H9 (cell line): Measurements from ENCODE around the gene AFF4. TPM values are rescaled to one million over a fixed set of nuclear protein-coding genes. Genes with fewer than 3 reads are reported as not detected.

Source experiments
- DNase-seq: peaks from one replicate; pipeline ENCODE4 v3.0.0-alpha.2; 2017
- H2AFZ ChIP-seq: one replicate; pipeline ENCODE4 v1.6.1; 2013; ENCODE audit warnings: mild to moderate bottlenecking, low read length, control low read depth, moderate library complexity
- H2AK5ac ChIP-seq: 2 replicates; pipeline ENCODE4 v1.6.1; 2013; ENCODE audit warnings: low read length, control low read depth, mixed read lengths; ENCODE audit not compliant: insufficient read length
- H2BK120ac ChIP-seq: one replicate; pipeline ENCODE4 v1.6.1; 2013; ENCODE audit warnings: low read depth, mild to moderate bottlenecking, low read length, control low read depth, inconsistent platforms; ENCODE audit not compliant: poor library complexity, severe bottlenecking
- H2BK12ac ChIP-seq: 2 replicates; pipeline ENCODE4 v1.6.1; 2013; ENCODE audit warnings: low read length, control low read depth, mixed read lengths, low read depth; ENCODE audit not compliant: insufficient read length
- H2BK15ac ChIP-seq: 2 replicates; pipeline ENCODE4 v1.6.1; 2013; ENCODE audit warnings: low read depth, low read length, control low read depth
- H2BK20ac ChIP-seq: one replicate; pipeline ENCODE4 v1.6.1; 2013; ENCODE audit warnings: low read depth, mild to moderate bottlenecking, low read length, control low read depth, inconsistent platforms; ENCODE audit not compliant: poor library complexity, severe bottlenecking
- H2BK5ac ChIP-seq: 2 replicates; pipeline ENCODE4 v1.6.1; 2013; ENCODE audit warnings: low read length, control low read depth, mixed read lengths; ENCODE audit not compliant: insufficient read length
- H3K14ac ChIP-seq: 2 replicates; pipeline ENCODE4 v1.6.1; 2013; ENCODE audit warnings: low read length, control low read depth; ENCODE audit not compliant: insufficient read depth
- H3K18ac ChIP-seq: 2 replicates; pipeline ENCODE4 v1.6.1; 2013; ENCODE audit warnings: low read depth, mild to moderate bottlenecking, mixed read lengths, low read length, control low read depth; ENCODE audit not compliant: insufficient read length
- H3K23ac ChIP-seq: 2 replicates; pipeline ENCODE4 v1.6.1; 2013; ENCODE audit warnings: low read length, control low read depth, mixed read lengths, low read depth; ENCODE audit not compliant: insufficient read length
- H3K23me2 ChIP-seq: 2 replicates; pipeline ENCODE4 v1.6.1; 2013; ENCODE audit warnings: low read depth, mild to moderate bottlenecking, mixed read lengths, low read length, control low read depth; ENCODE audit not compliant: insufficient read length, poor library complexity, severe bottlenecking
- H3K27ac ChIP-seq: 2 replicates; pipeline ENCODE4 v1.5.1; 2013; ENCODE audit warnings: low read length, control low read depth, mixed read lengths, low read depth; ENCODE audit not compliant: insufficient read length
- H3K27me3 ChIP-seq: 2 replicates; pipeline ENCODE4 v1.6.1; 2013; ENCODE audit warnings: low read length, control low read depth, inconsistent platforms; ENCODE audit not compliant: insufficient read depth
- H3K4ac ChIP-seq: 2 replicates; pipeline ENCODE4 v1.6.1; 2013; ENCODE audit warnings: low read depth, mild to moderate bottlenecking, control low read depth, inconsistent platforms, low read length, moderate library complexity
- H3K4me1 ChIP-seq: 2 replicates; pipeline ENCODE4 v1.6.1; 2013; ENCODE audit warnings: low read length, control low read depth, inconsistent platforms; ENCODE audit not compliant: insufficient read depth
- H3K4me2 ChIP-seq: 2 replicates; pipeline ENCODE4 v1.6.1; 2013; ENCODE audit warnings: low read length, control low read depth, mixed read lengths; ENCODE audit not compliant: insufficient read length, insufficient read depth
- H3K56ac ChIP-seq: 2 replicates; pipeline ENCODE4 v1.6.1; 2013; ENCODE audit warnings: low read depth, mild to moderate bottlenecking, mixed read lengths, low read length, control low read depth; ENCODE audit not compliant: insufficient read length
- H3K79me1 ChIP-seq: 2 replicates; pipeline ENCODE4 v1.6.1; 2013; ENCODE audit warnings: low read depth, mild to moderate bottlenecking, moderate library complexity, low read length, control low read depth, inconsistent platforms; ENCODE audit not compliant: insufficient read depth, poor library complexity, severe bottlenecking
- H3K79me2 ChIP-seq: 2 replicates; pipeline ENCODE4 v1.6.1; 2013; ENCODE audit warnings: low read length, control low read depth, inconsistent platforms; ENCODE audit not compliant: insufficient read depth
- H3K9ac ChIP-seq: 2 replicates; pipeline ENCODE4 v1.6.1; 2013; ENCODE audit warnings: low read length, control low read depth, mixed read lengths; ENCODE audit not compliant: insufficient read length; ENCODE audit errors: extremely low read depth
- H3K9me3 ChIP-seq: one replicate; pipeline ENCODE4 v1.6.1; 2013; ENCODE audit warnings: low read depth, low read length, inconsistent platforms; ENCODE audit not compliant: control insufficient read depth
- H3T11ph ChIP-seq: one replicate; pipeline ENCODE4 v1.6.1; 2013; ENCODE audit warnings: mild to moderate bottlenecking, low read length, control low read depth, inconsistent platforms
- H4K20me1 ChIP-seq: one replicate; pipeline ENCODE4 v1.6.1; 2013; ENCODE audit not compliant: control insufficient read depth, insufficient read length, insufficient read depth
- H4K5ac ChIP-seq: 2 replicates; pipeline ENCODE4 v1.6.1; 2013; ENCODE audit warnings: low read depth, mild to moderate bottlenecking, mixed read lengths, low read length, control low read depth; ENCODE audit not compliant: insufficient read length
- H4K8ac ChIP-seq: replicated peaks from 2 replicates; pipeline ENCODE4 v1.6.1; 2013; ENCODE audit warnings: low read length, control low read depth, mixed read lengths, low read depth; ENCODE audit not compliant: insufficient read length
- H4K91ac ChIP-seq: 2 replicates; pipeline ENCODE4 v1.6.1; 2013; ENCODE audit warnings: low read depth, mild to moderate bottlenecking, moderate library complexity, mixed read lengths, low read length, control low read depth; ENCODE audit not compliant: insufficient read length
- H3K27ac Mint-ChIP-seq, 3 experiments: 2 replicates in 2 of 3; 3 replicates in 1 of 3; pipeline ENCODE4 v1.8.0; 2020 to 2021; ENCODE audit warnings: mixed read lengths in 3 of 3, mild to moderate bottlenecking in 1 of 3, moderate library complexity in 1 of 3
- H3K27me3 Mint-ChIP-seq: 2 replicates; pipeline ENCODE4 v1.8.0; 2021; ENCODE audit warnings: low read depth, mild to moderate bottlenecking, moderate library complexity, mixed read lengths
- H3K36me3 Mint-ChIP-seq, 3 experiments: 2 replicates in 2 of 3; 3 replicates in 1 of 3; pipeline ENCODE4 v1.8.0; 2020 to 2021; ENCODE audit warnings: low read depth in 3 of 3, mixed read lengths in 3 of 3; ENCODE audit not compliant: insufficient read depth in 1 of 3
- H3K4me1 Mint-ChIP-seq, 2 experiments: 2 replicates each; pipeline ENCODE4 v1.8.0; 2020; ENCODE audit warnings: mixed read lengths in 2 of 2
- H3K4me3 Mint-ChIP-seq, 2 experiments: 2 replicates in 1 of 2; 3 replicates in 1 of 2; pipeline ENCODE4 v1.8.0; 2020 to 2021; ENCODE audit warnings: mild to moderate bottlenecking in 2 of 2, mixed read lengths in 2 of 2, moderate library complexity in 1 of 2
- H3K9me3 Mint-ChIP-seq, 2 experiments: 2 replicates in 1 of 2; 3 replicates in 1 of 2; pipeline ENCODE4 v1.8.0; 2020; ENCODE audit warnings: mild to moderate bottlenecking in 2 of 2, mixed read lengths in 2 of 2, moderate library complexity in 1 of 2
- WGBS: extraction: QIAGEN DNeasy Blood & Tissue Kit; methylation state at CpG from one replicate; pipeline ENCODE4 v1.1.7; 2013; ENCODE audit warnings: missing lambda C conversion rate, low lambda C conversion rate, mixed read lengths; ENCODE audit not compliant: insufficient read length; ENCODE audit errors: extremely low coverage; 5-methylcytosine and 5-hydroxymethylcytosine counted together
- total RNA-seq: library from RNA; stranded (reverse); gene quantifications from 2 replicates; pipeline ENCODE4 v1.2.1, GENCODE V29; 2021
- TF ChIP-seq, protein P1 (sequence below): fragments of 200-600 bp; sonication (generic); conservative IDR thresholded peaks from 3 replicates; pipeline ENCODE4 v1.8.0; 2021; ENCODE audit warnings: antibody characterized with exemption, mild to moderate bottlenecking

The AFF4 gene
- total RNA-seq, 1 experiment from 2014 or later, result 73.2 TPM

DNA sequence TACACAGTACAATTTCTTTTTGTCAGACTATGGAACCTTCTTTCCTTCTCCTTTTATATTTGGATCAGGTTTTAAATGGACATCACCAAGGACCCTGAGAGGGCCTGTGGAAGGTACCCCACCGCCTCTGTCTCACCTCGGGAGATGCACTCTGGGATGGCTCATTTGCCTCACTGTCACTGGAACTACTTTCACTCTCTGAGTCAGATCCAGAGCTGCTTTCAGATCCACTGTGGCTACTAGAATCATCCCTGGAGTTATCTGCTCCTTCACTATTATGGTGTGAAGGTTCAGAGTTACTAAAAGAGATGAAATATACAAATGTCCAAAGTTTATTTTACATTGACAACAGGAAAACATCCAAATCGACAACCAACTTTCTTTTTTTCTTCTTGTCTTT, 65.3 kb downstream of the AFF4 start:
- no peak overlapping the region for H3T11ph ChIP-seq
- no peak overlapping the region for H2BK15ac ChIP-seq
- no peak overlapping the region for H3K27ac ChIP-seq
- no peaks in the 10 kb centered on the region for H3K23me2 ChIP-seq
- TF ChIP-seq, protein P1, sequence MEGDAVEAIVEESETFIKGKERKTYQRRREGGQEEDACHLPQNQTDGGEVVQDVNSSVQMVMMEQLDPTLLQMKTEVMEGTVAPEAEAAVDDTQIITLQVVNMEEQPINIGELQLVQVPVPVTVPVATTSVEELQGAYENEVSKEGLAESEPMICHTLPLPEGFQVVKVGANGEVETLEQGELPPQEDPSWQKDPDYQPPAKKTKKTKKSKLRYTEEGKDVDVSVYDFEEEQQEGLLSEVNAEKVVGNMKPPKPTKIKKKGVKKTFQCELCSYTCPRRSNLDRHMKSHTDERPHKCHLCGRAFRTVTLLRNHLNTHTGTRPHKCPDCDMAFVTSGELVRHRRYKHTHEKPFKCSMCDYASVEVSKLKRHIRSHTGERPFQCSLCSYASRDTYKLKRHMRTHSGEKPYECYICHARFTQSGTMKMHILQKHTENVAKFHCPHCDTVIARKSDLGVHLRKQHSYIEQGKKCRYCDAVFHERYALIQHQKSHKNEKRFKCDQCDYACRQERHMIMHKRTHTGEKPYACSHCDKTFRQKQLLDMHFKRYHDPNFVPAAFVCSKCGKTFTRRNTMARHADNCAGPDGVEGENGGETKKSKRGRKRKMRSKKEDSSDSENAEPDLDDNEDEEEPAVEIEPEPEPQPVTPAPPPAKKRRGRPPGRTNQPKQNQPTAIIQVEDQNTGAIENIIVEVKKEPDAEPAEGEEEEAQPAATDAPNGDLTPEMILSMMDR, result no peak
- H3K23ac ChIP-seq, result no peak overlapping the region
- Mint-ChIP-seq H3K4me3 (no peak overlapping the region), H3K4me1 (no peaks in the 10 kb centered on the region), H3K36me3 (peaks cover 27 to 62% (median 59%) of the 10 kb centered on the region in 3 experiments; a peak in 6 of 7 replicates), H3K9me3 (no peaks in the 10 kb centered on the region), H3K27ac (no peak overlapping the region), H3K27me3 (no peaks in the 10 kb centered on the region)
- no peaks in the 10 kb centered on the region; the same call in 1 of the 2 replicates for H3K27me3 ChIP-seq
- no peak overlapping the region for H4K8ac ChIP-seq
- no peak overlapping the region for H4K5ac ChIP-seq
- H3K79me1 ChIP-seq, result no peaks in the 10 kb centered on the region
- H3K56ac ChIP-seq, result no peak overlapping the region
- H2AFZ ChIP-seq, result no peak overlapping the region
- no peak overlapping the region for H2AK5ac ChIP-seq
- H3K18ac ChIP-seq, result no peak overlapping the region
- no peak overlapping the region for H2BK12ac ChIP-seq
- no peak overlapping the region for H3K14ac ChIP-seq
- H3K9ac ChIP-seq, result no peak overlapping the region
- no peak for DNase-seq
- no peak overlapping the region for H2BK120ac ChIP-seq
- no peaks in the 10 kb centered on the region for H3K4me1 ChIP-seq
- H3K79me2 ChIP-seq, result no peaks in the 10 kb centered on the region
- H3K4ac ChIP-seq, result no peak overlapping the region
- H3K9me3 ChIP-seq, result no peaks in the 10 kb centered on the region
- no peak overlapping the region for H3K4me2 ChIP-seq
- H2BK20ac ChIP-seq, result no peak overlapping the region
- no CpG with 5 or more reads among the region's 3 CpGs for WGBS
- H4K20me1 ChIP-seq, result no peaks in the 10 kb centered on the region
- no peak overlapping the region for H4K91ac ChIP-seq
- no peak overlapping the region for H2BK5ac ChIP-seq
